ENCODE measurements around the gene NTSR2. TPM values are rescaled to one million over a fixed set of nuclear protein-coding genes. Genes with fewer than 3 reads are reported as not detected.

NTSR2 gene
- total and polyA plus RNA-seq, 2 experiments from 2014 or later: 0.10 TPM; not detected in 1

DNA sequence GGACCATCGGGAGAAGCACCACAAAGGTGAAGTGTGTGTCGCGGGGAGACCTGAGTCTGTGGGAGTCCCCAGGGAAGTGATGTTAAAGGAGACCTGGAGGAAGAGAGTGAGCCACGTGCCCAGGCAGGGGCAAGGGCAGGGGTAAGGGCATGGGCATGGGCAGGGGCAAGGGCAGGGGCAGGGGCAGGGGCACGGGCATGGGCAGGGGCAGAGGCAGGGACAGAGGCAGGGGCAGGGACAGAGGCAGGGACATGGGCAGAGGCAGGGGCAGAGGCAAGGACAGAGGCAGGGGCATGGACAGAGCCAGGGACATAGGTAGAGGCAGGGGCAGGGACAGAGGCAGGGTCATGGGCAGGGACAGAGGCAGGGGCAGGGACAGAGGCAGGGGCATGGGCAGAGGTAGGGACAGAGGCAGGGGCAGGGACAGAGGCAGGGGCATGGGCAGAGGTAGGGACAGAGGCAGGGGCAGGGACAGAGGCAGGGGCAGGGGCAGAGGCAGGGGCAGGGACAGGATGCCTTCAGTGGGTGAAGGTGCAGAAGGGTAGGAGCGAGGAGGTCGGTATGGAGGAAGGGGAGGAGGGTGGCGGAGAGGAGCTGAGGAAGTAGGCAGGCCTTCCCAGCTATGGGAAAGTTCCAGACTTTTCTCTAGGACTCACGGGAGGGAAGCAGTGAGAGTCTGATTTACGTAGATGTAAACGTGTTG lies 33.3 kb downstream of the NTSR2 start (continued):
- TF ChIP-seq ZNF114 (CRISPR knock-in tag; IDR thresholded peaks at IDR 0.05) (no peak), ZNF331 (CRISPR knock-in tag; IDR thresholded peaks at IDR 0.05; ENCODE audit: low read depth) (no peak)
- TF ChIP-seq, protein P1, sequence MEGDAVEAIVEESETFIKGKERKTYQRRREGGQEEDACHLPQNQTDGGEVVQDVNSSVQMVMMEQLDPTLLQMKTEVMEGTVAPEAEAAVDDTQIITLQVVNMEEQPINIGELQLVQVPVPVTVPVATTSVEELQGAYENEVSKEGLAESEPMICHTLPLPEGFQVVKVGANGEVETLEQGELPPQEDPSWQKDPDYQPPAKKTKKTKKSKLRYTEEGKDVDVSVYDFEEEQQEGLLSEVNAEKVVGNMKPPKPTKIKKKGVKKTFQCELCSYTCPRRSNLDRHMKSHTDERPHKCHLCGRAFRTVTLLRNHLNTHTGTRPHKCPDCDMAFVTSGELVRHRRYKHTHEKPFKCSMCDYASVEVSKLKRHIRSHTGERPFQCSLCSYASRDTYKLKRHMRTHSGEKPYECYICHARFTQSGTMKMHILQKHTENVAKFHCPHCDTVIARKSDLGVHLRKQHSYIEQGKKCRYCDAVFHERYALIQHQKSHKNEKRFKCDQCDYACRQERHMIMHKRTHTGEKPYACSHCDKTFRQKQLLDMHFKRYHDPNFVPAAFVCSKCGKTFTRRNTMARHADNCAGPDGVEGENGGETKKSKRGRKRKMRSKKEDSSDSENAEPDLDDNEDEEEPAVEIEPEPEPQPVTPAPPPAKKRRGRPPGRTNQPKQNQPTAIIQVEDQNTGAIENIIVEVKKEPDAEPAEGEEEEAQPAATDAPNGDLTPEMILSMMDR (conservative IDR thresholded peaks at IDR 0.05; ENCODE audit: low read depth in 2 of 2): no peak

DNA sequence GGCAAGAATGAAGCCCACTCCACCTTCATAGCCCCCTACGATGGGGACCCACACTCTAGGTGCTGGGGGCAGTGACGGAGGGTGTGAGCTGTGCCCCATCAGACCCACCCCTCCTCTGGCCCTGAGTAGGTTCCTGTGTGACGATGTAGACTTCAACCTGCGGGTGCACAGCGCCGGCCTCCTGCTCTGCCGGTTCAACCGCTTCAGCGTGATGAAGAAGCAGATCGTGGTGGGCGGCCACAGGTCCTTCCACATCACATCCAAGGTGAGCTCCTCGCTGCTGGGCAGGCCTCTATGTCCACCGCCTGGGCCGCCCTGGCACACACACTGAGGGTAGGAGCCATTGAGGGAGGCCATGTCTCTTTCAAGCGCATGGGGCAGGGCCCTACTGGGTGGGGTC lies 34.9 kb downstream of the NTSR2 start:
- DNase-seq (ENCODE audit: low spot score) (no peak), ATAC-seq (no peak)
- H3K79me2 ChIP-seq (replicated peaks; ENCODE audit: insufficient read depth): no peaks in the 10 kb centered on the region
- no peaks in the 10 kb centered on the region; the same call in 1 of the 2 replicates for H4K20me1 ChIP-seq (replicated peaks; ENCODE audit: insufficient read depth)
- Mint-ChIP-seq H3K9me3 (no peaks in the 10 kb centered on the region), H3K27me3 (ENCODE audit: insufficient read depth, low read depth, poor library complexity) (peaks cover 8% of the 10 kb centered on the region), H3K36me3 (ENCODE audit: low read depth) (peaks cover 60% of the 10 kb centered on the region), H3K4me3 (no peak overlapping the region), H3K4me1 (peaks cover 5% of the 10 kb centered on the region; the same call in 2 of the 3 replicates), H3K27ac (no peak overlapping the region)
- H3K4me2 ChIP-seq: no peak overlapping the region
- TF ChIP-seq EZH2 (IDR thresholded peaks at IDR 0.05; ENCODE audit: low read depth, unreplicated experiment) (no peak), POLR2AphosphoS5 (IDR thresholded peaks at IDR 0.05; ENCODE audit: low read depth) (no peak), JUNB (IDR thresholded peaks at IDR 0.05; ENCODE audit: unreplicated experiment) (no peak)
- TF ChIP-seq, protein P2, sequence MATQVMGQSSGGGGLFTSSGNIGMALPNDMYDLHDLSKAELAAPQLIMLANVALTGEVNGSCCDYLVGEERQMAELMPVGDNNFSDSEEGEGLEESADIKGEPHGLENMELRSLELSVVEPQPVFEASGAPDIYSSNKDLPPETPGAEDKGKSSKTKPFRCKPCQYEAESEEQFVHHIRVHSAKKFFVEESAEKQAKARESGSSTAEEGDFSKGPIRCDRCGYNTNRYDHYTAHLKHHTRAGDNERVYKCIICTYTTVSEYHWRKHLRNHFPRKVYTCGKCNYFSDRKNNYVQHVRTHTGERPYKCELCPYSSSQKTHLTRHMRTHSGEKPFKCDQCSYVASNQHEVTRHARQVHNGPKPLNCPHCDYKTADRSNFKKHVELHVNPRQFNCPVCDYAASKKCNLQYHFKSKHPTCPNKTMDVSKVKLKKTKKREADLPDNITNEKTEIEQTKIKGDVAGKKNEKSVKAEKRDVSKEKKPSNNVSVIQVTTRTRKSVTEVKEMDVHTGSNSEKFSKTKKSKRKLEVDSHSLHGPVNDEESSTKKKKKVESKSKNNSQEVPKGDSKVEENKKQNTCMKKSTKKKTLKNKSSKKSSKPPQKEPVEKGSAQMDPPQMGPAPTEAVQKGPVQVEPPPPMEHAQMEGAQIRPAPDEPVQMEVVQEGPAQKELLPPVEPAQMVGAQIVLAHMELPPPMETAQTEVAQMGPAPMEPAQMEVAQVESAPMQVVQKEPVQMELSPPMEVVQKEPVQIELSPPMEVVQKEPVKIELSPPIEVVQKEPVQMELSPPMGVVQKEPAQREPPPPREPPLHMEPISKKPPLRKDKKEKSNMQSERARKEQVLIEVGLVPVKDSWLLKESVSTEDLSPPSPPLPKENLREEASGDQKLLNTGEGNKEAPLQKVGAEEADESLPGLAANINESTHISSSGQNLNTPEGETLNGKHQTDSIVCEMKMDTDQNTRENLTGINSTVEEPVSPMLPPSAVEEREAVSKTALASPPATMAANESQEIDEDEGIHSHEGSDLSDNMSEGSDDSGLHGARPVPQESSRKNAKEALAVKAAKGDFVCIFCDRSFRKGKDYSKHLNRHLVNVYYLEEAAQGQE (IDR thresholded peaks at IDR 0.05; ENCODE audit: unreplicated experiment): no peak
- peaks cover 16% of the 10 kb centered on the region for H3K36me3 ChIP-seq (ENCODE audit: insufficient read depth)
- no peak overlapping the region for H2AFZ ChIP-seq
- no peaks in the 10 kb centered on the region for H3K4me1 ChIP-seq (ENCODE audit: insufficient read depth)
- no peaks in the 10 kb centered on the region for H3K27me3 ChIP-seq (ENCODE audit: insufficient read depth)
- H3F3A ChIP-seq (replicated peaks; ENCODE audit: low read depth): no peaks in the 10 kb centered on the region
- no peak overlapping the region for H3K27ac ChIP-seq (ENCODE audit: low read depth)
- H3K4me3 ChIP-seq: no peak overlapping the region
- no peaks in the 10 kb centered on the region for H3K9me2 ChIP-seq (ENCODE audit: insufficient read depth)

DNA sequence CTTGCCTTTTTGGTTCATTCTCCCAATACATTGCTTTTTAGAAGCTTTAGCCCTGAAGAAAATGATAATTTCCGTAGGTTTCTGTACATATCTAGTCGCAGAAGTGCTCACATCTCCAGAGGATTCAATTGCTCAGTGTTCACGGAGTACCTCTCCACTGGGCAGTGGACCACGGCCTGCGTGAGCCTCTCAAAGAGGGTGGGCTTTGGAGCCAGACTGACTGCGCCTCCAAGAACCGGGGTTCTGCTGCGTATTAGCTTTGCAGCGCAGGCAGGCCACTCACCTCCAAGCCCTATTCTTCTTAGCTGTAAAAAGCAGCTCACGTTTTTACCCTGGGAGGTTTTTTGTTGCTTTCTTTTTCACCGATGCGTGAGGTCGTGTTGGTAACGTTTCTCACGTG lies 35.4 kb downstream of the NTSR2 start:
- Mint-ChIP-seq H3K27me3 (ENCODE audit: insufficient read depth, low read depth, poor library complexity) (peaks cover 7% of the 10 kb centered on the region), H3K4me1 (peaks cover 5% of the 10 kb centered on the region; the same call in 2 of the 3 replicates), H3K36me3 (ENCODE audit: low read depth) (peaks cover 56% of the 10 kb centered on the region), H3K4me3 (no peak overlapping the region), H3K9me3 (no peaks in the 10 kb centered on the region), H3K27ac (no peak overlapping the region)
- no peak overlapping the region for H3K4me3 ChIP-seq
- no peak overlapping the region for H2AFZ ChIP-seq
- ATAC-seq: no peak
- no peaks in the 10 kb centered on the region for H3K4me1 ChIP-seq (ENCODE audit: insufficient read depth)
- H3K9me2 ChIP-seq (ENCODE audit: insufficient read depth): no peaks in the 10 kb centered on the region
- H3K4me2 ChIP-seq: no peak overlapping the region
- no peaks in the 10 kb centered on the region for H3F3A ChIP-seq (replicated peaks; ENCODE audit: low read depth)
- H3K36me3 ChIP-seq (ENCODE audit: insufficient read depth): peaks cover 16% of the 10 kb centered on the region
- no peak for DNase-seq (ENCODE audit: low spot score)
- H3K79me2 ChIP-seq (replicated peaks; ENCODE audit: insufficient read depth): no peaks in the 10 kb centered on the region
- H4K20me1 ChIP-seq (replicated peaks; ENCODE audit: insufficient read depth): no peaks in the 10 kb centered on the region; the same call in 1 of the 2 replicates
- H3K27me3 ChIP-seq (ENCODE audit: insufficient read depth): no peaks in the 10 kb centered on the region
- H3K27ac ChIP-seq (ENCODE audit: low read depth): no peak overlapping the region
- TF ChIP-seq POLR2AphosphoS5 (IDR thresholded peaks at IDR 0.05; ENCODE audit: low read depth) (no peak), NANOG (IDR thresholded peaks at IDR 0.05; ENCODE audit: borderline replicate concordance) (no peak), JUNB (IDR thresholded peaks at IDR 0.05; ENCODE audit: unreplicated experiment) (no peak), ZNF331 (CRISPR knock-in tag; IDR thresholded peaks at IDR 0.05; ENCODE audit: low read depth) (no peak), CREB1 (CRISPR knock-in tag; IDR thresholded peaks at IDR 0.05; ENCODE audit: low read depth) (no peak), EZH2phosphoT487 (IDR thresholded peaks at IDR 0.05; ENCODE audit: unreplicated experiment) (no peak), EZH2 (IDR thresholded peaks at IDR 0.05; ENCODE audit: low read depth, unreplicated experiment) (no peak), STAT1 (IDR thresholded peaks at IDR 0.05; ENCODE audit: unreplicated experiment) (no peak)
- TF ChIP-seq, protein P2 (IDR thresholded peaks at IDR 0.05; ENCODE audit: unreplicated experiment): no peak
